Heart right ventricle (tissue), 16 donors: ENCODE results near the gene RNF144A. TPM values are rescaled to one million over a fixed set of nuclear protein-coding genes. Genes with fewer than 3 reads are reported as not detected.

ENCODE experiments used
- ATAC-seq, 8 donors: fragments of 200-7000 bp; cut with Tn5 transposase; one replicate each; pipeline ENCODE4 v1.9.1; 2020; ENCODE audit warnings: mild to moderate bottlenecking in 8 of 8, moderate library complexity in 8 of 8, moderate number of reproducible peaks in 1 of 8
- DNase-seq, 2 donors: peaks; one replicate each; pipeline ENCODE4 v3.0.0-alpha.2; 2020
- H3K27ac ChIP-seq, 10 donors: fragments of 200-600 bp; sonication (generic) in 2 of 10; one replicate each; pipeline versions ENCODE4 v1.5.0 to v1.8.0; 2020 to 2022; ENCODE audit warnings: mild to moderate bottlenecking in 3 of 10
- H3K27me3 ChIP-seq, 7 donors: fragments of 200-600 bp; one replicate each; pipeline ENCODE4 v1.8.0; 2021 to 2022; ENCODE audit warnings: mild to moderate bottlenecking in 2 of 7
- H3K36me3 ChIP-seq, 9 donors: fragments of 200-600 bp; sonication (generic) in 1 of 9; one replicate each; pipeline versions ENCODE4 v1.5.0 to v1.8.0; 2020 to 2022; ENCODE audit warnings: mild to moderate bottlenecking in 2 of 9
- H3K4me1 ChIP-seq, 9 donors: fragments of 200-600 bp; sonication (generic) in 1 of 9; one replicate each; pipeline versions ENCODE4 v1.5.0 to v1.8.0; 2020 to 2022; ENCODE audit warnings: mild to moderate bottlenecking in 4 of 9
- H3K4me3 ChIP-seq, 10 donors: fragments of 200-600 bp; sonication (generic) in 2 of 10; one replicate each; pipeline versions ENCODE4 v1.5.0 to v1.8.0; 2020 to 2022; ENCODE audit warnings: mild to moderate bottlenecking in 7 of 10, moderate library complexity in 2 of 10
- H3K9me3 ChIP-seq, 11 donors: fragments of 200-600 bp in 10 of 11; sonication (generic) in 2 of 11; one replicate each; pipeline versions ENCODE4 v1.5.0 to v1.8.0; 2013 to 2022; ENCODE audit warnings: mild to moderate bottlenecking in 2 of 11, control low read depth in 1 of 11, moderate library complexity in 1 of 11
- CTCF ChIP-seq, 9 donors: fragments of 200-600 bp; sonication (generic) in 2 of 9; IDR thresholded peaks; one replicate each; pipeline versions ENCODE4 v1.5.0 to v1.8.0; 2021 to 2022; ENCODE audit warnings: antibody characterized with exemption in 9 of 9, mild to moderate bottlenecking in 5 of 9, moderate library complexity in 1 of 9
- WGBS, 2 donors: extraction: QIAGEN DNeasy Blood & Tissue Kit; methylation state at CpG; one replicate each; pipeline ENCODE4 v1.1.7; 2013; ENCODE audit warnings: inconsistent platforms in 1 of 2; 5-methylcytosine and 5-hydroxymethylcytosine counted together
- intact Hi-C, 10 donors: fragments of 100-400 bp; cut with DNase I; formaldehyde crosslinking; loops; one replicate each; pipeline versions ENCODE4 v1.11.1 to v1.14.2; 2022
- polyA plus RNA-seq, 2 donors: library from polyadenylated mRNA; stranded (reverse); fragments of 200-250 nt; gene quantifications; one replicate each; pipeline ENCODE4 v1.2.3, GENCODE V29; 2013
- total RNA-seq, 10 donors: library from RNA; stranded (reverse); fragmentation: NEBNext Ultra II Directional in 3 of 10; extraction: Animal tissue kit (Norgen Biotek cat#: 25700) in 3 of 10; gene quantifications; one replicate each; pipeline versions ENCODE4 v1.2.1 to v1.2.4, GENCODE V29; 2021 to 2023
- donor health status: Arrhythmogenic right ventricular cardiomyopathy.
- donor health status: ischemic (EF 13 %, LVEDD 7.1; RV severe dilation, severe dysfunction).
- donor health status: healthy with polysubstance abuse.
- donor health status: DM: no; HTN: yes; CAD: no.
- donor health status: DM: no; HTN: no; CAD: no.
- donor health status: ischemic (EF 25% LVEDD 6.9; RV normal size, moderate dysfunction).
- donor health status: ischemic (EF 25% LVEDD 5.7; RV mildly dilated, moderate dysfunction).
- donor health status: healthy.
- donor health status: DM: yes; HTN: yes; CAD: no.
- donor health status: Ischemic cardiomyopathy.
- donor health status: ischemic (EF 35%, LVEDD 5.7; RV mildly dilated, moderate dysfunction).
- donor health status: nonischemic (EF 11% LVEDD 7.7; RV severe dilation, severe dysfunction).
- donor health status: DM: yes; HTN: yes; CAD: no.
- donor health status: PGD.
- donor health status: ischemic (EF 29% LVEDD 5.4; RV normal size, mild dysfunction).
- donor health status: nonischemic (EF 23%, LVEDD 6.1; RV moderate dilation, normal function).

Gene RNF144A
- total and polyA plus RNA-seq, 12 donors: 3.6 to 19.7 (median 11.6) TPM

GRCh38 chr2:7024261-7024660, 107.0 kb downstream of the RNF144A start:
- no peaks in the 10 kb centered on the region for H3K27me3 ChIP-seq
- no peak overlapping the region for H3K4me3 ChIP-seq
- H3K27ac ChIP-seq: peak overlapping the region in 5 of 10 donors; percentile 44 to 70 (median 51)
- TF ChIP-seq CTCF (IDR thresholded peaks at IDR 0.05): no peak
- WGBS, 2 donors: 90 to 92% methylated on average over 18 of the region's 18 CpGs
- H3K9me3 ChIP-seq: no peaks in the 10 kb centered on the region
- ATAC-seq (no peak), DNase-seq (no peak)
- intact Hi-C loops: no loop called here
- H3K36me3 ChIP-seq: peaks cover 0 to 41% (median 17%) of the 10 kb centered on the region in 9 donors
- H3K4me1 ChIP-seq: peaks cover 20 to 81% (median 66%) of the 10 kb centered on the region in 9 donors

GRCh38 chr2:7025082-7025481, 107.9 kb downstream of the RNF144A start:
- 92 to 95% methylated on average over 9 of the region's 9 CpGs for WGBS, 2 donors
- DNase-seq (no peak), ATAC-seq (no peak)
- Histone ChIP-seq H3K36me3 (peaks cover 0 to 41% (median 17%) of the 10 kb centered on the region in 9 donors), H3K27ac (peak overlapping the region in 2 of 10 donors; percentile 3 to 72), H3K4me1 (peaks cover 21 to 84% (median 68%) of the 10 kb centered on the region in 9 donors), H3K4me3 (no peak overlapping the region), H3K27me3 (no peaks in the 10 kb centered on the region), H3K9me3 (no peaks in the 10 kb centered on the region)
- intact Hi-C loops: loop anchor here in 6 of 10 donors (5.0 kb wide), 3 partner anchors 43 to 128 kb away; partner anchors contain the start of gene RNF144A (in 5 of the 6)
- TF ChIP-seq CTCF (IDR thresholded peaks at IDR 0.05): no peak

GRCh38 chr2:7026742-7027141, 109.5 kb downstream of the RNF144A start:
- H3K36me3 ChIP-seq: peaks cover 0 to 40% (median 13%) of the 10 kb centered on the region in 9 donors
- no peaks in the 10 kb centered on the region for H3K9me3 ChIP-seq
- no peaks in the 10 kb centered on the region for H3K27me3 ChIP-seq
- peak overlapping the region in 9 of 10 donors; percentile 56 to 87 (median 75) for H3K27ac ChIP-seq
- peak; percentile 25 to 78 (median 58) for ATAC-seq
- DNase-seq: peak in 1 of 2 donors; percentile 63
- TF ChIP-seq CTCF (IDR thresholded peaks at IDR 0.05): no peak
- WGBS, 2 donors: 54 to 68% methylated on average over 8 of the region's 8 CpGs
- peaks cover 21 to 86% (median 62%) of the 10 kb centered on the region in 9 donors for H3K4me1 ChIP-seq
- no peak overlapping the region for H3K4me3 ChIP-seq
- intact Hi-C loops: loop anchor here in 6 of 10 donors (5.0 kb wide), 3 partner anchors 44 to 129 kb away; partner anchors contain the start of gene RNF144A (in 5 of the 6)

- peaks cover 21 to 79% (median 56%) of the 10 kb centered on the region in 9 donors for H3K4me1 ChIP-seq
- no peak for ATAC-seq
- H3K27me3 ChIP-seq: no peaks in the 10 kb centered on the region
- H3K27ac ChIP-seq: peak overlapping the region in 9 of 10 donors; percentile 56 to 87 (median 75)
- 36 to 38% methylated on average over 4 of the region's 4 CpGs for WGBS, 2 donors
- intact Hi-C loops: loop anchor here in 6 of 10 donors (5.0 kb wide), 3 partner anchors 45 to 130 kb away; partner anchors contain the start of gene RNF144A (in 5 of the 6)
- no peaks in the 10 kb centered on the region for H3K9me3 ChIP-seq
- H3K36me3 ChIP-seq: peaks cover 0 to 45% (median 14%) of the 10 kb centered on the region in 9 donors
- no peak for DNase-seq
- no peak for TF ChIP-seq CTCF (IDR thresholded peaks at IDR 0.05)
- H3K4me3 ChIP-seq: no peak overlapping the region
Observed at GRCh38 chr2:7027411-7027810, 110.2 kb downstream of the RNF144A start.
